HUES6 (cell line): ENCODE measurements around the gene ACTN4.

Experiments used
- H3K27ac ChIP-seq: 2 replicates; pipeline ENCODE4 v1.7.0; 2013; ENCODE audit warnings: low read depth, mild to moderate bottlenecking, low read length, inconsistent platforms
- H3K27me3 ChIP-seq: 2 replicates; pipeline ENCODE4 v1.6.1; 2013; ENCODE audit warnings: low read length; ENCODE audit not compliant: control insufficient read depth, insufficient read depth
- H3K36me3 ChIP-seq: 2 replicates; pipeline ENCODE4 v1.6.1; 2013; ENCODE audit warnings: low read length; ENCODE audit not compliant: control insufficient read depth, insufficient read depth
- H3K4me1 ChIP-seq: 2 replicates; pipeline ENCODE4 v1.6.1; 2013; ENCODE audit warnings: low read length; ENCODE audit not compliant: control insufficient read depth, insufficient read depth
- H3K4me3 ChIP-seq: 2 replicates; pipeline ENCODE4 v1.5.1; 2013; ENCODE audit warnings: low read depth, low read length
- H3K9ac ChIP-seq: one replicate; pipeline ENCODE4 v1.6.1; 2013; ENCODE audit warnings: mild to moderate bottlenecking, low read length
- H3K9me3 ChIP-seq: 2 replicates; pipeline ENCODE4 v1.6.1; 2013; ENCODE audit warnings: low read depth, low read length; ENCODE audit not compliant: control insufficient read depth, insufficient read depth

Gene ACTN4

DNA sequence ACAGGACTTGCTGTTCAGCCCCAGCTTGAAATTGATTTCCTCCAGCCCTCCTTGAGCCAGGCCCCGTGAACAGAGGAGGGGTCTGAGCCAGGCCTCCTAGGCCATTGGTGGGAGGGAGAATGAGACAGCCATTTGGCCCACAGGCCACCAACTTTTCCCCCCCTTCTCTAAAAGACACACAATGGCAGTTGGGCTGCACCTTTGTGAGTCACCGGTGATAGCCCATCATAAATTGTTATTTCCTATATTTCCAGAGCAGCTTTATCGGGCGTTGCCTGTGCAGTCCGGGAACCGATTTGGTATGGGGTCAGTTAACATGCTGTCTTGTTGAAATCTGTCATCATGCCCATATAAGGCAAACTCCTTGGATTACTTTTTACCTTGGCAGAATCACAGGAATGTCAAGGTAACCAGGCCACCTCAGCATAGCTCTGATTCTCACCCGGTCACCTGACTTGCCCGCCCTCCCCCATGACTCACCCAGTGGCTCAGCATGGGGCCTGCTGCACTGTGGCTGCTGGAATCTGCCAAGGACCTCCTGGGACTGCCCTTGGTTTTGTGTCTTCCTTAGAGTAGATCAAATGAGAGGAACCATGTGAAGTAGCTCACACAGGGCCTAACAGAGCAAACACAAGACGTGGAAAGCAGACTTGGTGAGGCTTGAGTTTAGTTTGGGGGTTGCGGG is 36.1 kb downstream of the ACTN4 start:
- Histone ChIP-seq H3K27ac (peak overlapping the region; percentile 98), H3K4me1 (peaks cover 49% of the 10 kb centered on the region), H3K4me3 (no peak overlapping the region; the same call in 1 of the 2 replicates), H3K9ac (peak overlapping the region; percentile 91), H3K9me3 (no peaks in the 10 kb centered on the region), H3K36me3 (peaks cover 19% of the 10 kb centered on the region), H3K27me3 (no peaks in the 10 kb centered on the region)

- peaks cover 52% of the 10 kb centered on the region for H3K4me1 ChIP-seq
- H3K9ac ChIP-seq, result peak overlapping the region; percentile 91
- peak overlapping the region; percentile 98 for H3K27ac ChIP-seq
- no peaks in the 10 kb centered on the region for H3K9me3 ChIP-seq
- no peaks in the 10 kb centered on the region for H3K27me3 ChIP-seq
- H3K4me3 ChIP-seq, result no peak overlapping the region
- H3K36me3 ChIP-seq, result peaks cover 15% of the 10 kb centered on the region
These were observed 36.8 kb downstream of the ACTN4 start for GRCh38 chr19:38684078-38684861.

- peaks cover 11% of the 10 kb centered on the region; the same call in 1 of the 2 replicates for H3K36me3 ChIP-seq
- peak overlapping the region; percentile 98 for H3K27ac ChIP-seq
- H3K9ac ChIP-seq, result peak overlapping the region; percentile 91
- no peaks in the 10 kb centered on the region for H3K9me3 ChIP-seq
- H3K4me3 ChIP-seq, result no peak overlapping the region
- no peaks in the 10 kb centered on the region for H3K27me3 ChIP-seq
- H3K4me1 ChIP-seq, result peaks cover 60% of the 10 kb centered on the region
These were observed 37.6 kb downstream of the ACTN4 start for GRCh38 chr19:38684862-38685665.

- peaks cover 68% of the 10 kb centered on the region for H3K4me1 ChIP-seq
- peak overlapping the region; percentile 98 for H3K27ac ChIP-seq
- H3K9me3 ChIP-seq, result no peaks in the 10 kb centered on the region
- H3K27me3 ChIP-seq, result no peaks in the 10 kb centered on the region
- peak overlapping the region; percentile 7; the same call in 1 of the 2 replicates for H3K4me3 ChIP-seq
- H3K36me3 ChIP-seq, result peaks cover 14% of the 10 kb centered on the region; the same call in 1 of the 2 replicates
- H3K9ac ChIP-seq, result peak overlapping the region; percentile 91
These were observed 38.4 kb downstream of the ACTN4 start for GRCh38 chr19:38685666-38686529.

DNA sequence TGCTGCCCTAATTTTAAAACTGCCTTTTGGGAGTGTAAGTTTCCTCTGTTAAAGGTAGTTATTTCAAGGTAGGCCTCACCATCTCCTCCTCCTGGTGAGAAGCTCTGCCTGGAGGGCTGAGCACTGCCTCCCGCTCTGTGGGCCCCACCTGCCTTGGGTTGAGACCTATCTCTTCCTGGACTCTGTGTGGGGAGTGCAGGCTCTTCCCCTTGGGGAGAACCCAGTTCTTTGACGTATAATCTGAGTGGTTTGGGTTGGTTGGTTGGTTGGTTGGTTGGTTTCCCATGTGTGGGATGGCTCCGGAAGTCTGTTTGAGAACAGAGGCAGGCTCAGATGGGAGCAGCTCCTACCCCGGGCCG is 39.1 kb downstream of the ACTN4 start:
- Histone ChIP-seq H3K9ac (peak overlapping the region; percentile 91), H3K9me3 (no peaks in the 10 kb centered on the region), H3K4me3 (peak overlapping the region; percentile 7; the same call in 1 of the 2 replicates), H3K4me1 (peaks cover 68% of the 10 kb centered on the region), H3K27me3 (no peaks in the 10 kb centered on the region), H3K36me3 (peaks cover 8% of the 10 kb centered on the region; the same call in 1 of the 2 replicates), H3K27ac (peak overlapping the region; percentile 98)

- peaks cover 74% of the 10 kb centered on the region for H3K4me1 ChIP-seq
- H3K9ac ChIP-seq, result no peak overlapping the region
- no peak overlapping the region for H3K4me3 ChIP-seq
- no peaks in the 10 kb centered on the region for H3K27me3 ChIP-seq
- H3K36me3 ChIP-seq, result peaks cover 11% of the 10 kb centered on the region
- no peaks in the 10 kb centered on the region for H3K9me3 ChIP-seq
- no peak overlapping the region for H3K27ac ChIP-seq
These were observed 40.5 kb downstream of the ACTN4 start for GRCh38 chr19:38687837-38688378.

- Histone ChIP-seq H3K9ac (no peak overlapping the region), H3K27ac (no peak overlapping the region; the same call in 1 of the 2 replicates), H3K4me1 (peaks cover 68% of the 10 kb centered on the region), H3K4me3 (no peak overlapping the region), H3K27me3 (no peaks in the 10 kb centered on the region), H3K36me3 (peaks cover 16% of the 10 kb centered on the region), H3K9me3 (no peaks in the 10 kb centered on the region)
These were observed 42.7 kb downstream of the ACTN4 start for GRCh38 chr19:38690146-38690545.

DNA sequence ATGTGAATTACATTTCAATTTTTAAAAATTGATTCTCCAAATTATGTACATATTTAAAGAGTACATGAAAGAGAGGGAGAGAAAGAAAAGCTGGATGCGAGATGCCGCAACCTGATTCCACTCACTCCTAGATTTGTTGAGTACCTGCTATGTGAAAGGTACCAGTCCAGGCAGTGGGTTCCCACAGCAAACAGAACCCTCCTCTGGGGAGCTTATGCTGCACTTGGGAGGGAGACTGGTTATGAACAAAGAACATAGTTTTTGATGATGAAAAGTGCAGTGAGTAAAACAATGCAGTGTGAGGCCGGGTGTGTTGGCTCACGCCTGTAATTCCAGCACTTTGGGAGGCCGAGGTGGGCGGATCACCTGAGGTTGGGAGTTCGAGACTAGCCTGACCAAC is 43.4 kb downstream of the ACTN4 start:
- H3K27ac ChIP-seq, result no peak overlapping the region
- no peak overlapping the region for H3K9ac ChIP-seq
- H3K27me3 ChIP-seq, result no peaks in the 10 kb centered on the region
- H3K4me1 ChIP-seq, result peaks cover 66% of the 10 kb centered on the region
- H3K9me3 ChIP-seq, result no peaks in the 10 kb centered on the region
- no peak overlapping the region for H3K4me3 ChIP-seq
- peaks cover 22% of the 10 kb centered on the region for H3K36me3 ChIP-seq

DNA sequence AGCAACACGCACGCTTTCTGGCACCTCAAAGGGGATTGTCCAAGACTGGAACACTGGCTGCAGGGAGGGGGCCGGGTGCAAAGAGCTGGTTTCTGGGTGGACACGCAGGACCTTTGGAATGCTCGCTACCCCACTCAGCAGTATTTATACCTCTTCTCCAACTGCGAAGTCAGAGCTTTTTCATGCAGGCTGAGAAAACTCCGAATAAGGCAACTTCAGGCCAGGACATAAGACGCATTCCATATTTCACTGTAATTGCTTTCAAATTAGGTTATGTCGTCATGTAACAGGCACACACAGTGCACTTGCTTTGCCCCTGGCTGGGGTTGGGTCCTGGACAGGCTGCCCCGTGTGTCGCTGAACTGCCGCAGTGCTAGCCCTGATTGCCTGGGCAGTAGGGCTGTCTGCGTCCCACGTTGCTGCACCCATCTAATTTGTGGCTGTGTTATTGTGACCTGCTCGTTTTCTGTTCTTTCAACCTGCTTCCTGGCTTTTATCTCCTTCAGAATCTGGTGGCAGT is 44.5 kb downstream of the ACTN4 start:
- peaks cover 33% of the 10 kb centered on the region for H3K36me3 ChIP-seq
- peak overlapping the region; percentile 74; the same call in 1 of the 2 replicates for H3K27ac ChIP-seq
- peak overlapping the region; percentile 67 for H3K9ac ChIP-seq
- no peak overlapping the region for H3K4me3 ChIP-seq
- no peaks in the 10 kb centered on the region for H3K27me3 ChIP-seq
- H3K4me1 ChIP-seq, result peaks cover 68% of the 10 kb centered on the region
- no peaks in the 10 kb centered on the region for H3K9me3 ChIP-seq
